RWPE1 (cell line): ENCODE data around the gene MYMX.

ENCODE experiments used
- CTCF ChIA-PET: fragments of 350-600 bp; sonication (Branson Sonifier 250); formaldehyde crosslinking; extraction: SDS; loops from one replicate; lab custom pipeline; 2021; lab: Yijun Ruan, JAX
- POLR2A ChIA-PET: fragments of 400-600 bp; formaldehyde crosslinking; extraction: SDS; loops from one replicate; lab custom pipeline; 2020; ENCODE audit warnings: antibody characterized with exemption; ENCODE audit not compliant: low non-redundant PET; lab: Yijun Ruan, JAX
- DNase-seq: peaks from one replicate; pipeline ENCODE4 v3.0.0; 2012; ENCODE audit warnings: low spot score
- H3K27ac ChIP-seq: fragments of 450-650 bp; 2 replicates; pipeline ENCODE4 v1.5.1; 2017
- TF ChIP-seq, protein P1 (sequence below): fragments of 450-650 bp; conservative IDR thresholded peaks from 2 replicates; pipeline ENCODE4 v1.5.1; 2017; ENCODE audit warnings: low read depth, mild to moderate bottlenecking

MYMX gene

DNA sequence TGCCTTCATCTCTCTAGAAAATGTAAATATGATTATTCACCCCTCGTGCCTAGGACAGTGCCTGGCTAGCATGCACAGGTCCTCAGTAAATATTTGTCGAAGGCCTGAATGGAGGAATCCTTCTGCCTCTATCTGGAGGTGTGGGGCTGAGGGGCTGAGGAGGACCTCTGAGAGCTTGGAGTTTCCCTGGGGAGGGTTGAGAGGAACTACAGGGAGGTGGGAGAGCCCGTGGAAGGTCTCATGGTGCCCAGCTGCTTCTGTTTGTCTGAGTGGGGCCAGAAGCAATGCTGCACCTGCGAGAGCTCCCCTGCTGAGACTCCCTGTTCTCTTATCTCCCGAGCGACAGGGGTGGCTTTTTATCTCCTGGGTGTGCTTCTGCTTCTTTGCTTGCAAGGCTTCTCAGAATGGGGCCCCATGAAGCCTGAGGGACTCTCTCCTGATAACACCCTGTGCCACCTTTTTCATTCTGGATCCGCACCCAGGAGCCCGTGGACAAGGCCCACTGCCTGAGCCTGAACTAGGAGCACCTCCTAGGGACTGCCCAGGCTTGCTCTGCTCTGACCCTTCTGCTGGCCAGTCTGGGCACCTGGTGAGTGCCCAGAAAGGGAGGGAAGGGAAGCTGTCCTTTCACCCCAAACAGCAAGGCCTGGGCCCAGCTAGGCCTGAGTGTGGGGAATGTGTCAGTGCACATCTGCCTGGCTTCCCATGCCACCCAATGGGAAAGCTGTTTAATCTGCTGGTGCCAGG lies 9.0 kb downstream of the MYMX start:
- POLR2A ChIA-PET, result no interaction called here
- TF ChIP-seq, protein P1, sequence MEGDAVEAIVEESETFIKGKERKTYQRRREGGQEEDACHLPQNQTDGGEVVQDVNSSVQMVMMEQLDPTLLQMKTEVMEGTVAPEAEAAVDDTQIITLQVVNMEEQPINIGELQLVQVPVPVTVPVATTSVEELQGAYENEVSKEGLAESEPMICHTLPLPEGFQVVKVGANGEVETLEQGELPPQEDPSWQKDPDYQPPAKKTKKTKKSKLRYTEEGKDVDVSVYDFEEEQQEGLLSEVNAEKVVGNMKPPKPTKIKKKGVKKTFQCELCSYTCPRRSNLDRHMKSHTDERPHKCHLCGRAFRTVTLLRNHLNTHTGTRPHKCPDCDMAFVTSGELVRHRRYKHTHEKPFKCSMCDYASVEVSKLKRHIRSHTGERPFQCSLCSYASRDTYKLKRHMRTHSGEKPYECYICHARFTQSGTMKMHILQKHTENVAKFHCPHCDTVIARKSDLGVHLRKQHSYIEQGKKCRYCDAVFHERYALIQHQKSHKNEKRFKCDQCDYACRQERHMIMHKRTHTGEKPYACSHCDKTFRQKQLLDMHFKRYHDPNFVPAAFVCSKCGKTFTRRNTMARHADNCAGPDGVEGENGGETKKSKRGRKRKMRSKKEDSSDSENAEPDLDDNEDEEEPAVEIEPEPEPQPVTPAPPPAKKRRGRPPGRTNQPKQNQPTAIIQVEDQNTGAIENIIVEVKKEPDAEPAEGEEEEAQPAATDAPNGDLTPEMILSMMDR, result no peak
- peak overlapping the region; percentile 90 for H3K27ac ChIP-seq
- CTCF ChIA-PET, result interaction anchor here (1.0 kb wide), 1 partner anchor 147 kb away, joined by 3 read pairs; no protein-coding TSS in a partner anchor
- DNase-seq, result no peak

DNA sequence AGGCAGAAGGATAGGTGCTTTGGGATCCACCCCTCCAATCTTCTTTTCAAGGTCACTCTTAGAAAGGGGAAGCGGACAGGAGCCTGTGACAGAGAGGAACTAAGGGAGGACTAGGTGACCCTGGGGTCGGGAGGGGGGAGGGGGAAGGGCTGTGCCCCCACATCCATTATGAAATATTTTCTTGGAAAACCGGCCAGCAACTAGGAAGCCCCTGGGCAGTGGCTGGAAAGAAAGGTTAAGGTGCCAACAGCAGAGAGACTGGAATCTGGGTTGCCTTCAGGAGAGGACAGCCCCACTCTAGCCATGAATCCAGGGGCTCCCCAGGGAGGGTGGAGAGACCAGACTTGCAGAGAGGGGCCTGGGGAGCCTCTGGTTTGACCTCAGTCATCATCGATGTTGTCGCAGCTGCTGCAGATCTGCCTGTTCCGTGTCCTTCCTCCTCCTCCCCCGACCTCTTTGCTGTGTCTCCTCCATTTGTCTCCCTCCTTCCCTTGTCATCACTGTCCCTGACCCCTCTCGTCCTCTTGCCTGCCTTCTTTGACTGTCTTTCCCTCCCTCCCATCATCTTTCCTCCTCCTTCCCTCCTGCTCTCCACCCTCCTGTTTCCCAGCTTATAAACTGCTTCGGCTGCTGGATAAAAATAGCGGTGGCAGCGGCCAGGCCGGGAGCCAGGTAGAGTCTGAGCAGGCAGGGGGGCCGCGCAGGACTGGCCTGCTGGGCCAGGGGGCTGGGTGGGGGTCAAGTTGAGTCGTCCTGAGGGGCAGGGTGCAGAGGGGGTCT lies 9.8 kb downstream of the MYMX start:
- POLR2A ChIA-PET, result no interaction called here
- peak overlapping the region; percentile 90 for H3K27ac ChIP-seq
- CTCF ChIA-PET, result interaction anchor here (1.0 kb wide), 1 partner anchor 11 kb away, joined by 5 read pairs; no protein-coding TSS in a partner anchor
- TF ChIP-seq, protein P1, result no peak
- no peak for DNase-seq

DNA sequence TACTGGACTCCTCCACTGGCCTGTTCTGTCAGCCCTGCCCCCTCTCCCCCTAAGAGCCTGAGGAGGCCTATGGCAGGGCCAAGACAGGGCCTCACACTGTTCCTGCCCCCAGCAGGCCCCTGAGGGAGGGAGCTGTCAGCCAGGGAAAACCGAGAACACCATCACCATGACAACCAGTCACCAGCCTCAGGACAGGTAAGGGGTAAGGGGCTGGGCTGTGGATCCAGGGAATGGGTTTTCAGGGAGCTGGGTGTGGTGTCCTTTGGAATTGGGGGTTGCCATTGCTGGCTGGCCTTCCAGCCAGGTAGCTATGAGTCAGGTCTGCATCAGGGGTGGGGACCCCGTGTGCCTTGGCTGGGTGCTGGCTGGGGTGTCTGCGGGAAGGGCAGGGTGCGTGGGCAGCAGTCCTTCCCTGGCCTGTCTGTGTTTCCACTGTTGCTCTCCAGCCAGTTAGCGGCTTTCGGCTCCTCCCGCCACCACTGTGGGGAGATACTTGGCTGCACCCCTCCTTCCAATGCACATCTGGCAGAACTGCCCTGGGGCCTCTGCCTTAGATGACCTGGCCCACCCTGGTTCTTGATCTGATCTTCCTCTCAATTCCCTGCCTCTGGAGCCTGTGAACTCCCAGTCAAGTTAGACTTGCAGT lies 10.5 kb downstream of the MYMX start:
- ChIA-PET POLR2A (no interaction called here), CTCF (interaction anchor here (1.0 kb wide), 1 partner anchor 11 kb away, joined by 5 read pairs; no protein-coding TSS in a partner anchor)
- TF ChIP-seq, protein P1, result no peak
- DNase-seq, result no peak
- H3K27ac ChIP-seq, result peak overlapping the region; percentile 90

DNA sequence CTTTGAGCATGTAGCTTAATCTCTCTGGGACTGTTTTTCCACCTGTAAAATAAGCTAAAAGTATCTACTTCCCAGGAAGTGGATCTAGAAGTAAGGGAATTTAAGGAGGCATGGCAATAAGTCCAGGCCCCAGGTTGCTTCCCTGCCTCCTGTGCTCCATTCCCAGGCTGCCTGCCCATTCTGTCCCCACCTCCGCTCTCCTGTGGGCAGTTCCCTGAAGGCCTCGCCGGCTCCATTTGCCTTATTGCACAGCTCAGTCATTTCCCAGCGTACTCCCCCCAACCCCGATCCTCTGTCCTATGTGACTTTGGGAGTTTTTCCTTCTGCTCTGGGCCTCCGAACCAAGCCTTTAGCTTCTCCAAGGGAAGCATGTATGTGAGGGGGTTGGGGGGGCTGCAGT lies 11.3 kb downstream of the MYMX start:
- peak overlapping the region; percentile 90 for H3K27ac ChIP-seq
- ChIA-PET CTCF (no interaction called here), POLR2A (no interaction called here)
- no peak for DNase-seq
- TF ChIP-seq, protein P1, result no peak

DNA sequence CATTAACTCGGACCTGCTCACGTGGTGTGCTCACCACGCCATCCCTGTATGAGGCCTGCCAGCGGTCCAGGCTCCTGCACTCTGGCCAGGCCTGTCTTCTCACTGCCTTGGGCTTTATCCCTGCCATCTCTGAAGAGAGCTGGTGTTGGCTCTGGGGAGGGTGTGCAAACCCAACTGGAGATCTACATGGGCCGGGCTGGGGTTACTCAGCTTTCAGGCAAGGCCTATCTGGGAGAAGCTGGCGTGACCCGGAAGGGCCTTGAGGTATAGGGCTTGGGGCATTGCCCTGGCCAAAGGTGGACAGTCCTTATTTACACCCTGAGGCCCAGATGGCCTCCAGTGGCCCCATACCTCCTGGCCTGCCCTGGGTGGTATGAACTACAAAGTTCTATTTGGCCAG lies 11.7 kb downstream of the MYMX start:
- TF ChIP-seq, protein P1, result no peak
- ChIA-PET CTCF (no interaction called here), POLR2A (no interaction called here)
- DNase-seq, result no peak
- H3K27ac ChIP-seq, result peak overlapping the region; percentile 90

DNA sequence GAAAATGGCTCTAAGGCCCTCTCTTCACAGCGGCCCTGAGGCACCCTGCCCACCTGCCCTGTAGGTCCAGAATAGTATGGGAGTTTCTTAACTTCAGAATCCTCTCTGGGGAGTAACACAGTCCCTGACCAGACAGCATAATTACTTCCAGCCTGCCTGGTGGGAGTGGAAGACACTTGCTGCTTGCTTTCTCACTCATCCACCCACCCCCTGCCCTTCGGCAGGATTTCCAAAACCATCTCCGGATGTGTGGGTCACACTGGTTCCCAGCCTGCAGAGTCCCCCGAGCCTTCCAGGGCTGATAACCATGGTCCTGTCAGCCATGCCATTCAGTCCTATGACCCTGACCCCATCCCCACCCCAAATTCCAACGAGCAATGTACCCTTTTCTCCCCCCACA lies 12.1 kb downstream of the MYMX start:
- H3K27ac ChIP-seq, result peak overlapping the region; percentile 90
- ChIA-PET CTCF (no interaction called here), POLR2A (no interaction called here)
- no peak for DNase-seq
- TF ChIP-seq, protein P1, result no peak
